ENCODE results near the gene SATB2.

GRCh38 chr2:199322151-199322550 lies 135.6 kb downstream of the SATB2 start:
- TF ChIP-seq POLR2A (IDR thresholded peaks at IDR 0.05) (no peak), EP300 (IDR thresholded peaks at IDR 0.05) (no peak)
- TF ChIP-seq, protein P1, sequence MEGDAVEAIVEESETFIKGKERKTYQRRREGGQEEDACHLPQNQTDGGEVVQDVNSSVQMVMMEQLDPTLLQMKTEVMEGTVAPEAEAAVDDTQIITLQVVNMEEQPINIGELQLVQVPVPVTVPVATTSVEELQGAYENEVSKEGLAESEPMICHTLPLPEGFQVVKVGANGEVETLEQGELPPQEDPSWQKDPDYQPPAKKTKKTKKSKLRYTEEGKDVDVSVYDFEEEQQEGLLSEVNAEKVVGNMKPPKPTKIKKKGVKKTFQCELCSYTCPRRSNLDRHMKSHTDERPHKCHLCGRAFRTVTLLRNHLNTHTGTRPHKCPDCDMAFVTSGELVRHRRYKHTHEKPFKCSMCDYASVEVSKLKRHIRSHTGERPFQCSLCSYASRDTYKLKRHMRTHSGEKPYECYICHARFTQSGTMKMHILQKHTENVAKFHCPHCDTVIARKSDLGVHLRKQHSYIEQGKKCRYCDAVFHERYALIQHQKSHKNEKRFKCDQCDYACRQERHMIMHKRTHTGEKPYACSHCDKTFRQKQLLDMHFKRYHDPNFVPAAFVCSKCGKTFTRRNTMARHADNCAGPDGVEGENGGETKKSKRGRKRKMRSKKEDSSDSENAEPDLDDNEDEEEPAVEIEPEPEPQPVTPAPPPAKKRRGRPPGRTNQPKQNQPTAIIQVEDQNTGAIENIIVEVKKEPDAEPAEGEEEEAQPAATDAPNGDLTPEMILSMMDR (IDR thresholded peaks at IDR 0.05): no peak

All from ovary (tissue), 3 donors.